ENCODE data around the gene CCDC141.

Gene CCDC141

DNA sequence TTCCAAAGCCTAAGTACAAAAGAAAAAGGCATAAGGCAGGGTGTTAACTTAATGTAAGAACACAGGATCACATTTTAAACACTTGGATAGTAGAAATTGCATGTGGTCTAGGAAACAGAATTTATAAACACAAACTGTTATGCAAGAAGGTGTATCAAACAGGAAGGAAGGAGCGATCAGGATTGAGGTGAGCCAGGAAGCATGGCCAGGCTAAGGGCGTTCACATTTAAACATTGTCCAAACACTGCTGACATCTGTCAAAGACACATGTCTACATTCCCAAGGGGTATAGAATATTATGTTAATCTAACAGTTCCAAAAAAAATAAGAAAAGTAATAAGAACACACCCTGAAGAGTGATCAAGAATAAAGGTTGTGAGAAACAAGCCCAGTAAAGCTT lies 71.3 kb downstream of the CCDC141 start:
- DNase-seq (ENCODE audit: low read depth in 1 of 2, low spot score in 1 of 2) = no peak

GRCh38 chr2:178976351-178976750 lies 73.6 kb downstream of the CCDC141 start:
- DNase-seq (ENCODE audit: low read depth in 1 of 2, low spot score in 1 of 2) = no peak

- DNase-seq (ENCODE audit: low read depth in 1 of 2, low spot score in 1 of 2) = no peak
These were observed 87.0 kb downstream of the CCDC141 start for GRCh38 chr2:178962805-178963433.

- DNase-seq (ENCODE audit: low read depth in 1 of 2, low spot score in 1 of 2) = no peak
These were observed 87.8 kb downstream of the CCDC141 start for GRCh38 chr2:178962152-178962551.

- DNase-seq (ENCODE audit: low read depth in 1 of 2, low spot score in 1 of 2) = no peak
These were observed 95.9 kb downstream of the CCDC141 start for GRCh38 chr2:178954049-178954448.

GRCh38 chr2:178951266-178952006 lies 98.5 kb downstream of the CCDC141 start:
- no peak for DNase-seq (ENCODE audit: low read depth in 1 of 2, low spot score in 1 of 2)

DNA sequence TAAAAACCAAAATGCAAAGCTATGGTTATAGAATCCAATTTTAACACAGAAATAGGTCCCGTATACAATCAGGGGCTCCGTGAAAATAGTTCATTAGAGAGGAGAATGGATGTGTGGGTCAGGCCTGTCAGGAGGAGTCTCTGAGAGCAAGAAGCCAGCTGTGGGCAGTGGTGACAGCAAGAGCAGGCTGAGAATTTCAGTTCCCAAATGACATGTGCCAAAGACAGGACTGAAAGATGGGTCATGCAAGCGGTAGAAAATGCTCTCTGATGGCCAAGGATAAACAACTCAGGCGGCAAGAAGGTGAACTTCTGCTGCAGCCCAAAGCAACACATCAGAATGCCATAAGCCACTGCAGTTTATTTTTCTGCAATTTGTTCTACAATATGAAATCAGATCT lies 100.4 kb downstream of the CCDC141 start:
- DNase-seq (ENCODE audit: low read depth in 1 of 2, low spot score in 1 of 2) = no peak

GRCh38 chr2:178949151-178949550 lies 100.8 kb downstream of the CCDC141 start:
- DNase-seq (ENCODE audit: low read depth in 1 of 2, low spot score in 1 of 2) = no peak

DNA sequence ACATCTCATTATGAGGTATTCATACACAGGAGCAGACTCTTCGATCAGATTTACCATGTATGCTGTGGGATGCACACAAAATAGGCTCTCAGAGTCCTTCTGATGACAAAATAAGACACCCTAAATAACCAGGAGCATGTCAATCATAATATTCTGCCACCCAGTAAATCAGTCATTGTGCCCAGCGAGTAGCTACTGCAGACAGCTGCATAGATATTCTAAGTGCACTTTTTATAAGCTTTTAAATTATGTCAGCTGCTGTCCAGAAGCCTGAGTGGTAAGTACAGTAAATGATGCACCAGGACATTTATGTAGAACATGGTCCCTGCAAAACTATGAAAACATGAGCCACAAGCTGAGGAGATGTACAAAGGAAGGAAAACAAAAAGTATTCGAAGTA lies 102.9 kb downstream of the CCDC141 start:
- no peak for DNase-seq (ENCODE audit: low read depth in 1 of 2, low spot score in 1 of 2)

DNA sequence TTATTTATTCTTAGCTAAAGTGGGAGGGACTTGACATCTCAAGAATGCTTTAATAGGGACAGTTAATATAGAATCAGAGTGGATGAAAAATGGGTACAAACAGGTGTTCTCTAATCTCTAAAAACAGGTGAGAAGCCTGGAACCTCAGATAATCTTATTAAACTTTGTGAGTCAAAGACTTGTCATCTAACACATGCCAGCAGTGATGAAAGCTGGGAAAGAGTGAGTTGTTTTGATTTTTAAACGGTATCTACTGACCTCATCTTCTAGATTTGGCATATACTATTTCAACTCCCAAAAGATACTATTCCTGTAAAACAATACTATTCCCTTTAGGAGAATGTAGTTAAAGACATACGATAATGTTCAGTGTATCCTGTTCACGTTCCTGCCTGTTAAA lies 103.4 kb downstream of the CCDC141 start:
- no peak for DNase-seq (ENCODE audit: low read depth in 1 of 2, low spot score in 1 of 2)

- no peak for DNase-seq (ENCODE audit: low read depth in 1 of 2, low spot score in 1 of 2)
These were observed 106.2 kb downstream of the CCDC141 start for GRCh38 chr2:178943745-178944144.

DNA sequence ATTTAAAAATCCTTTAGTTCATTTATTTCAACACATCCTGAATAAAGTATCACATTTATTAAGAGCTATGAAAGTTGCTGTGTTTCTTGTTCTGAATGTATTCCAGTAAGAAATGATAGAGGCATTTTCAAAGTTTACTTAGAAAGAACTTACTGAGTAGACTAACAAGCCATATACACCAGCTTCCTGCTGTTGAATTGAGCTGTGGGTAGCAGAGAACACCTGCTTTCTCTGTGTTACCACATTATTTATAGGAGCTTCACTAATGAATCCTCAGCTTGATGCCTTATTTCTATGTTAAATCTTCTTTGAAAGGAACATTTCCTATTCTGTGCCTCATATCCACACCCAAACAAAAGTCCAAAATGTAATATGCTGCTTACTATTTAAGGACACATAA lies 115.4 kb downstream of the CCDC141 start:
- no peak for DNase-seq (ENCODE audit: low read depth in 1 of 2, low spot score in 1 of 2)

DNA sequence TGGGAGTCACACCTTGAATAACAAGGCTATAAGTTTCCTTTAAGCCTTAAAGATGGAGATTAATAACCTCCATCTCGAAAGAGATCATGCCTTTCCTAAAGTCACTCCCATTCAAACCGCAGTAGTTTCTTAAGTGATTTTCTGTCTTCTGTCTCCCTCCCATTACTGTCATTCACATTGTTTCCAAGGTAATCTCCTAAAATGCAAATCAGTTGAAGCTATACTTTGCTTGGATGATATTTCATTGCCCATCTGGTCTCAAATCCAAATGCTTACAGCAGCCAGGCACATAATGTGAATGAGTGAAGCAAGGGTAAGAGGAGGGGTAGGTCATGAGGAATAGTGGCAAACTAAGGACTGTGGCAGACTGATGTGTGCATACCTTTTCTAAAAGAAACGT lies 116.4 kb downstream of the CCDC141 start:
- DNase-seq (ENCODE audit: low read depth in 1 of 2, low spot score in 1 of 2) = no peak

DNA sequence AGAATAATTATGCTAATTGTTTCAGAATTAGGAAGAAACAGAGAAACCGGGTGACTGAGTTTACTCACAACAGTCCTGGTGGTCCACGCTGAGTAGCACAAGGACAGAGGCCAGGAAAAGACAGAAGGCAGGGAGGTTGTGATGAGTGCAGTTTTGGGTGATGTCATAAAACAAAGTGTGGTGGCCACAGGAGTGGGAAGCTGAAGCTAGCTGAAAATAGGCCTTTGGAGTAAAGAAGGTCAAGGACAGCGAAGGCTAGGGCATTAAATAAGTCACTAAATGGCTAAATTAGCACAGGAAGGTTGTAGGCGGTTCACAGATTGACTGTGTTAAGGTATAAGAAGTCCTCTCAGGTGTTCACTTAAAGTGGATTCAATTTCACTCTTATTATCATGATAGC lies 121.9 kb downstream of the CCDC141 start:
- no peak for DNase-seq (ENCODE audit: low read depth in 1 of 2, low spot score in 1 of 2)

GRCh38 chr2:178927173-178927572 lies 122.8 kb downstream of the CCDC141 start:
- no peak for DNase-seq (ENCODE audit: low read depth in 1 of 2, low spot score in 1 of 2)

GRCh38 chr2:178924817-178925216 lies 125.1 kb downstream of the CCDC141 start:
- no peak for DNase-seq (ENCODE audit: low read depth in 1 of 2, low spot score in 1 of 2)

- no peak for DNase-seq (ENCODE audit: low read depth in 1 of 2, low spot score in 1 of 2)
These were observed 126.4 kb downstream of the CCDC141 start for GRCh38 chr2:178923546-178923945.

DNA sequence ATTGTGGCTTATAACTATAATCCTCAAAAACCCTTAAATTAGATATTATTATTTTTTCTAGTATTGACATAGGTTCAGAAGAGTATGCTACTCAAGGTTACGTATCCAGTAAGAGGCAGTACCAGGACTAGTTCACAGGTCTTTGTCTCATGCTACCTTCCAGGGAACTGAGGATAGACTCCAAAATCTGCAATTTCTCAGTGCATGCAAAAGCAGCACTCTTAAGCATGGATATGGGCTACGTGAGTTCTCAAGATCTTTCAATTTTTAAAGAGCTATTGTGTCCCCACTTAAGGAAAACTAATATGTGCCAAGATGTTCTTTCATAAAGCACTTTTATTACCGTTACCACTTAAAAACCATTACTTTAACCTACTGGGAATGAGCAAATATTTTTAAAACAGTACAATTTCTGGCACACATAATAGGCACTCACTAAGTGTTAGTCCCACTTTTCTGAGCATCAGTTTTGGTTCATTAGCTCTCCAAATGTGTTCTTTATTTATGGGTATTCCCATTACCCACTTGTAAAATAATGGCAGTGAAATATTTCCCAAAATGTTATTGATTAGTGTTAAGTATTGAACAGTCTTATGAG lies 128.9 kb downstream of the CCDC141 start:
- DNase-seq (ENCODE audit: low read depth in 1 of 2, low spot score in 1 of 2) = no peak

GRCh38 chr2:178917555-178917954 lies 132.4 kb downstream of the CCDC141 start:
- no peak for DNase-seq (ENCODE audit: low read depth in 1 of 2, low spot score in 1 of 2)

GRCh38 chr2:178915423-178916173 lies 134.3 kb downstream of the CCDC141 start:
- no peak for DNase-seq (ENCODE audit: low read depth in 1 of 2, low spot score in 1 of 2)

GRCh38 chr2:178914259-178914849 lies 135.6 kb downstream of the CCDC141 start:
- DNase-seq (ENCODE audit: low read depth in 1 of 2, low spot score in 1 of 2) = peak; percentile 44 to 59

All from activated CD4-positive, alpha-beta T cell treated with anti-CD3 and anti-CD28 coated beads, Interleukin-2, amount 50 U/mL, for 24 hours (primary cell).